IMR-90 (cell line): ENCODE results near the gene CCDC69. TPM values are rescaled to one million over a fixed set of nuclear protein-coding genes. Genes with fewer than 3 reads are reported as not detected.
"Not testable (repeated sequence)": the region's sequence is repeated elsewhere in the genome, so short reads cannot be mapped to it uniquely, and the experiment has no call there.

Experiments
- ATAC-seq: fragments of 200-7000 bp; cut with Tn5 transposase; 2 replicates; pipeline ENCODE4 v1.9.1; 2020; ENCODE audit warnings: low read depth, mild to moderate bottlenecking, moderate library complexity
- BruUV-seq: library from RNA; stranded (reverse); fragments of 400-500 nt; replicated peaks from 2 replicates; lab custom pipeline; 2021; lab: Mats Ljungman, UMichigan
- CTCF ChIA-PET: fragments of 300-600 bp; formaldehyde crosslinking; extraction: SDS; loops from one replicate; lab custom pipeline; 2021; ENCODE audit warnings: antibody characterized with exemption; lab: Yijun Ruan, JAX
- POLR2A ChIA-PET: fragments of 300-600 bp; sonication (Branson Sonifier 250); formaldehyde crosslinking; loops from one replicate; lab custom pipeline; 2022; ENCODE audit warnings: antibody characterized with exemption; ENCODE audit not compliant: unreplicated experiment; lab: Charles Lee
- DNase-seq: peaks from one replicate; pipeline ENCODE4 v3.0.0; 2013
- H2AFZ ChIP-seq: replicated peaks from 2 replicates; pipeline ENCODE3; 2013; ENCODE audit warnings: low read length, mild to moderate bottlenecking; ENCODE audit not compliant: poor library complexity
- H2AK5ac ChIP-seq: 2 replicates; pipeline ENCODE4 v1.6.1; 2013; ENCODE audit warnings: low read depth, low read length, inconsistent platforms
- H2AK9ac ChIP-seq: replicated peaks from 2 replicates; pipeline ENCODE3; 2013; ENCODE audit warnings: mild to moderate bottlenecking, low read depth, low read length, moderate library complexity; ENCODE audit not compliant: poor library complexity
- H2BK120ac ChIP-seq: 2 replicates; pipeline ENCODE4 v1.6.1; 2013; ENCODE audit warnings: low read depth, low read length, inconsistent platforms
- H2BK15ac ChIP-seq: 3 replicates; pipeline ENCODE4 v1.6.1; 2013; ENCODE audit warnings: low read depth, low read length, inconsistent platforms
- H2BK20ac ChIP-seq: 2 replicates; pipeline ENCODE4 v1.6.1; 2013; ENCODE audit warnings: low read depth, mild to moderate bottlenecking, inconsistent platforms, low read length, moderate library complexity
- H2BK5ac ChIP-seq: 2 replicates; pipeline ENCODE4 v1.6.1; 2013; ENCODE audit warnings: mild to moderate bottlenecking, low read depth, low read length, inconsistent platforms; ENCODE audit not compliant: poor library complexity, severe bottlenecking
- H3K14ac ChIP-seq: replicated peaks from 2 replicates; pipeline ENCODE4 v1.6.1; 2013; ENCODE audit warnings: low read depth, low read length, inconsistent platforms
- H3K18ac ChIP-seq: 2 replicates; pipeline ENCODE4 v1.6.1; 2013; ENCODE audit warnings: low read depth, low read length, control low read depth
- H3K23ac ChIP-seq: 2 replicates; pipeline ENCODE4 v1.6.1; 2013; ENCODE audit warnings: low read depth, low read length, inconsistent platforms
- H3K27ac ChIP-seq: 2 replicates; pipeline ENCODE4 v1.5.1; 2013; ENCODE audit warnings: mild to moderate bottlenecking, control low read depth, low read length; ENCODE audit not compliant: insufficient read depth
- H3K27me3 ChIP-seq: 2 replicates; pipeline ENCODE4 v1.6.1; 2013; ENCODE audit warnings: low read length; ENCODE audit not compliant: control insufficient read depth, insufficient read depth
- H3K36me3 ChIP-seq: 2 replicates; pipeline ENCODE4 v1.6.1; 2013; ENCODE audit warnings: low read length, mixed read lengths; ENCODE audit not compliant: control insufficient read depth, insufficient read depth
- H3K4ac ChIP-seq: 2 replicates; pipeline ENCODE4 v1.6.1; 2013; ENCODE audit warnings: low read depth, low read length, inconsistent platforms
- H3K4me1 ChIP-seq: 2 replicates; pipeline ENCODE4 v1.6.1; 2013; ENCODE audit warnings: low read length, mixed read lengths; ENCODE audit not compliant: control insufficient read depth, insufficient read depth
- H3K4me2 ChIP-seq: 2 replicates; pipeline ENCODE4 v1.6.1; 2013; ENCODE audit warnings: low read depth, mild to moderate bottlenecking, control low read depth, low read length, moderate library complexity
- H3K4me3 ChIP-seq: 2 replicates; pipeline ENCODE4 v1.5.1; 2013; ENCODE audit warnings: low read depth, mild to moderate bottlenecking, control low read depth, low read length, moderate library complexity; ENCODE audit not compliant: insufficient read depth
- H3K56ac ChIP-seq: 2 replicates; pipeline ENCODE4 v1.6.1; 2013; ENCODE audit warnings: low read length, inconsistent platforms; ENCODE audit not compliant: insufficient read depth; ENCODE audit errors: extremely low read depth
- H3K79me1 ChIP-seq, 2 experiments: 2 replicates each; pipeline ENCODE4 v1.6.1; 2013; ENCODE audit warnings: low read length in 2 of 2, inconsistent platforms in 1 of 2, low read depth in 1 of 2
- H3K9ac ChIP-seq: 2 replicates; pipeline ENCODE4 v1.6.1; 2013; ENCODE audit warnings: low read depth, low read length, control low read depth
- H3K9me1 ChIP-seq: 2 replicates; pipeline ENCODE4 v1.6.1; 2013; ENCODE audit warnings: low read length, inconsistent platforms; ENCODE audit not compliant: insufficient read depth
- H3K9me3 ChIP-seq: 2 replicates; pipeline ENCODE4 v1.6.1; 2013; ENCODE audit warnings: low read length; ENCODE audit not compliant: control insufficient read depth, insufficient read depth
- H4K20me1 ChIP-seq: 2 replicates; pipeline ENCODE4 v1.6.1; 2013; ENCODE audit warnings: low read length, inconsistent platforms; ENCODE audit not compliant: insufficient read depth
- H4K5ac ChIP-seq: 2 replicates; pipeline ENCODE4 v1.6.1; 2013; ENCODE audit warnings: mild to moderate bottlenecking, low read depth, low read length, control low read depth
- H4K8ac ChIP-seq, 2 experiments: 2 replicates each; pipeline ENCODE4 v1.6.1; 2013; ENCODE audit warnings: low read depth in 2 of 2, low read length in 2 of 2, control low read depth in 1 of 2, inconsistent platforms in 1 of 2
- H4K91ac ChIP-seq: 2 replicates; pipeline ENCODE4 v1.6.1; 2013; ENCODE audit warnings: low read depth, low read length, inconsistent platforms; ENCODE audit not compliant: insufficient read depth
- WGBS, 2 experiments: methylation state at CpG; one replicate each; pipeline versions ENCODE4 v1.1.5 to v1.1.7; 2013; ENCODE audit warnings: missing lambda C conversion rate in 2 of 2; ENCODE audit not compliant: insufficient read length in 1 of 2; ENCODE audit errors: extremely low coverage in 2 of 2; 5-methylcytosine and 5-hydroxymethylcytosine counted together
- dilution Hi-C: fragments of 300-500 bp; cut with HindIII; formaldehyde crosslinking; loops from one replicate; pipeline ENCODE4 v1.14.3; 2018; ENCODE audit warnings: low sequenced_read_pairs; ENCODE audit not compliant: unreplicated experiment
- in situ Hi-C: fragments of 300-500 bp; cut with MboI; formaldehyde crosslinking; loops from 3 replicates; pipeline ENCODE4 v1.14.3; 2019; ENCODE audit warnings: low sequenced_read_pairs, inconsistent platforms, mixed read lengths
- intact Hi-C: fragments of 100-400 bp; cut with micrococcal nuclease; formaldehyde crosslinking; loops from 2 replicates; pipeline ENCODE4 v1.10.0; 2022
- polyA plus RNA-seq, 3 experiments: library from polyadenylated mRNA; depleted of rRNA; stranded (reverse); fragments of >200 nt; gene quantifications; 2 replicates each; pipeline ENCODE4 v1.2.3, GENCODE V29; 2012; ENCODE audit warnings: low replicate concordance in 1 of 3
- total RNA-seq: library from RNA; depleted of rRNA; stranded (reverse); fragments of >200 nt; gene quantifications from 2 replicates; pipeline ENCODE4 v1.2.3, GENCODE V29; 2012

The CCDC69 gene
- total and polyA plus RNA-seq, 2 of the 4 experiments (the other 2 are of a cell fraction), result 0.36 to 0.48 TPM

- H3K9me1 ChIP-seq, H3K36me3 ChIP-seq, DNase-seq, H4K8ac ChIP-seq, H3K9me3 ChIP-seq, H2AFZ ChIP-seq, ATAC-seq, H3K23ac ChIP-seq, H3K4ac ChIP-seq, H2AK9ac ChIP-seq, H4K5ac ChIP-seq, H2BK120ac ChIP-seq, H3K4me2 ChIP-seq, H2AK5ac ChIP-seq, H2BK20ac ChIP-seq, H3K27ac ChIP-seq, in situ Hi-C loops, intact Hi-C loops, H3K18ac ChIP-seq, H3K56ac ChIP-seq, BruUV-seq, H3K9ac ChIP-seq, H3K4me3 ChIP-seq, dilution Hi-C loops, H2BK15ac ChIP-seq, H3K4me1 ChIP-seq, H3K14ac ChIP-seq, H4K91ac ChIP-seq, H3K79me1 ChIP-seq, H4K20me1 ChIP-seq, H2BK5ac ChIP-seq: not testable (repeated sequence)
- peaks cover 16% of the 10 kb centered on the region for H3K27me3 ChIP-seq
- CTCF ChIA-PET, result interaction anchor here (1.3 kb wide), 1 partner anchor 11 kb away, joined by 4 read pairs; no protein-coding TSS in a partner anchor
- WGBS, 2 experiments, result 88% methylated on average over 3 of the region's 5 CpGs; no CpG with 5 or more reads in 1 of the 2 experiments
- POLR2A ChIA-PET, result interaction anchor here (0.6 kb wide), 1 partner anchor 26 kb away, joined by 9 read pairs; no protein-coding TSS in a partner anchor
Measured at GRCh38 chr5:151176268-151176667, 47.6 kb downstream of the CCDC69 start.
